ENCODE data around the gene NRCAM.
"Not testable (repeated sequence)": the region's sequence is repeated elsewhere in the genome, so short reads cannot be mapped to it uniquely, and the experiment has no call there.

Gene NRCAM

DNA sequence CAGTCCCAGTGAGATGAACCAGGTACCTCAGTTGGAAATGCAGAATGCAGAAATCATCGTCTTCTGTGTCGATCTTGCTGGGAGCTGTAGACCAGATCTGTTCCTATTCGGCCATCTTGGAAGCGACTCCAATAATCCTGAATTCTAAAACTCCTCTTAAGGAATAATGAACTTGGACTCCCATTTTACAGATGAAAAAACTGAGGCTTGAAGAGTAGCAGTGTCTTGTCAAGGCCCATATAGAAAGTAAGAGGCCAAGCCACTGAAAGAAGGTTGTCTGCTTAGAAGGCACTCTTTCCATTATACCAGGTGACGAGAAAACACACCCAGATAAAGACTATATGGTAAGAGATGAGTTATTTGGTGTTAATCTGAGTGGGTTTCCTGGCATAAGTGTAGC is 177.5 kb downstream of the NRCAM start:
- no peak for DNase-seq (ENCODE audit: low spot score)

DNA sequence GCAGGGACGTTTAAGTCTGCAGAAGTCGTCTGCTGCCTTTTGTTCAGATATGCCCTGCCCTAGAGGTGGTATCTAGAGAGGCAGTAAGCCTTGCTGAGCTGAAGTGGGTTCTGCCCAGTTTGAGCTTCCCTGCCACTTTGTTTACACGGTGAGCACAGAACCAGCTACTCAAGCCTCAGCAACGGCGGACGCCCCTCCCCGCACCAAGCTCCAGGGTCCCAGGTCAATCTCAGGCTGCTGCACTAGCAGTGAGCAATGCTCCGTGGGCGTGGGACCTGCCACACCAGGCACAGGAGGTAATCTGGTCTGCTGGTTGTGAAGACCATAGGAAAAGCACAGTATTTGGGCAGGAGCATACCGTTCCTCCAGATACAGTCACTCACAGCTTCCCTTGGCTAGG is 178.0 kb downstream of the NRCAM start:
- DNase-seq (ENCODE audit: low spot score) = no peak

DNA sequence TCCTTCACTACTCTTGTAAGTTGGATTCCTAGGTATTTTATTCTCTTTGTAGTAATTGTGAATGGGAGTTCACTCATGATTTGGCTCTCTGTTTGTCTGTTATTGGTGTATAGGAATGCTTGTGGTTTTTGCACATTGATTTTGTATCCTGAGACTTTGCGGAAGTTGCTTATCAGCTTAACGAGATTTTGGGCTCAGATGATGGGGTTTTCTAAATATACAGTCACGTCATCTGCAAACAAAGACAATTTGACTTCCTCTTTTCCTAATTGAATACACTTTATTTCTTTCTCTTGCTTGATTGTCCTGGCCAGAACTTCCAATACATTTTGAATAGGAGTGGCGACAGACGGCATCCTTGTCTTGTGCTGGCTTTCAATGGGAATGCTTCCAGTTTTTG is 181.8 kb downstream of the NRCAM start:
- DNase-seq (ENCODE audit: low spot score) = not testable (repeated sequence)

DNA sequence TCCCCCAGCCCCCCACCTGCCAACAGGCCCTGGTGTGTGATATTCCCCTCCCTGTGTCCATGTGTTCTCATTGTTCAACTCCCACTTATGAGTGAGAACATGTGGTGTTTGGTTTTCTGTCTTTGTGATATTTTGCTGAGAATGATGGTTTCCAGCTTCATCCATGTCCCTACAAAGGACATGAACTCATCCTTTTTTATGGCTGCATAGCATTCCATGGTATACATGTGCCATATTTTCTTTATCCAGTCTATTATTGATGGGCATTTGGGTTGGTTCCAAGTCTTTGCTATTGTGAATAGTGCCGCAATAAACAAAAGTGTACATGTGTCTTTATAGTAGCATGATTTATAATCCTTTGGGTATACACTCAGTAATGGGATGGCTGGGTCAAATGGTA is 183.3 kb downstream of the NRCAM start:
- not testable (repeated sequence) for DNase-seq (ENCODE audit: low spot score)

DNA sequence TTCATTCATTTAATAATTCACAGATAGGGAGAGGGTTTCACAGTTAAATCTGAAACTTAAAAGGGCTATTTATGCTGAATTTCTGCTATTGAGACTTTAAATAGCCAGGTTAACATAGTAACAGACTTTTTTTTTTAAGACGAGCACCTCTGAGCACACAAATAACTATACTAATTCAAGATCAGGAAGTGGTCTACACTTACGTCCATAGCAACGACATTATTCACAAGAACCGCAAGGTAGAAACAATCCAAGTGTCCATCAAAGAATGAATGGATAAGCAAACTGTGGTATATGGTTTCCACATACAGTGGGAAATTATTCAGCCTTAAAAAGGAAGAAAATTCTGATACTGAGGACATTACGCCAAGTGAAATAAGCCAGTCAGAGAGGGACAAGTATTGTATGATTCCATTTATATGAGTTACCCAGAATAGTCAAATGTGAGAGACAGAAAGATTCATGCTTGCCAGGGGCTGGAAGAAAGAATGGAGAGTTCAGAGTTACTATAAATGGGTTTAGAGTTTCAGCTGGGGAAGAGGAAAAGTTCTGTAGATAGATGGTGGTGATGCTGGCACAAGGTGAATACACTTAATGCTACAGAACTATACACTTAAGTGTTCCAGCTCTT is 185.7 kb downstream of the NRCAM start:
- DNase-seq (ENCODE audit: low spot score) = no peak

DNA sequence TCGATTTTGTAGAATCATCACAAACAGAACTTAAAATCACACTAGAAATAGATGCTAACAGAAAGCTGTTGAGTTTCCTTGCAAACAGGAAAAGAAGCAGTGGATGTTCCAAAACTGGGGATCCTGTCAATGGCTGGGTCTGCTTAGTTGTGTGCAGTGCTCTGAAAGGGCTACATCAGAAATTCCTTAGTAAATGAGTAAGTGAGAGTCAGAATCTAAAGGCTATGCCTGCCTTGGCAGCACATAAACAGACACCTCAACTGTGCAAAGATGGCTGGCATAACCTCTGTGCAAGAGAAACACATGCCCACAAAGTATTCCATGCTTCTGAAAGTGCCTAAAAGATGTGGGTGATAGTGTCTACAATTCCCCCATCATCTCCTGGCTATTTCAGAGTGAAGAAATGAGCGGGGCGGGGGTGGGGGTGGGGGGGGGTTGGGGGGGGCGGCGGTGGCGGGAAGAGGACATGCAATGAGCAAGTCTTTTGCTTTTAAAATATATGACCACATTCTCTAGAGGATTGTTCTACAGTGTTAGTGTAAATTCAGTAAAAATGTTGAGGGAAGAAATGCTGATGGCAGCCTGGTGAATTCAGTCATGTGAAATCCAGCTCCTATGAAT is 187.9 kb downstream of the NRCAM start:
- no peak for DNase-seq (ENCODE audit: low spot score)

DNA sequence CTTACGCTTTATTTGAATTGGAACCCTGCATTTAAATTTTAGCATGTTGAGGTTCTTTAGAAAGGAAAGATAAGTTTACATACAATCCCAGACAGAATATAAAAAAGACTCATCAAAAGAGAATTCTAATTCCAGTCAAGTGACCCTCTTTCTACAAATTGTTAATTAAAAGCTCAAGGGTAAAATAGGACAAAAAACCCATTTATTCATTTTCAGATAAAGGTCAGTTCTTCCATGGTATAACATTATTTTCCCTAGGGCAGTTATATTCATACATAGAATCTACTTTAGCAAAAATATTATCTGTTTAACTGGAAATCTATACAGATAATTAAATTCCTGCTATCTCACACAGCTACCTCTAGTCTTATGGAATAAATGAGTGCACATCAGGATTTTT is 188.6 kb downstream of the NRCAM start:
- DNase-seq (ENCODE audit: low spot score) = no peak

DNA sequence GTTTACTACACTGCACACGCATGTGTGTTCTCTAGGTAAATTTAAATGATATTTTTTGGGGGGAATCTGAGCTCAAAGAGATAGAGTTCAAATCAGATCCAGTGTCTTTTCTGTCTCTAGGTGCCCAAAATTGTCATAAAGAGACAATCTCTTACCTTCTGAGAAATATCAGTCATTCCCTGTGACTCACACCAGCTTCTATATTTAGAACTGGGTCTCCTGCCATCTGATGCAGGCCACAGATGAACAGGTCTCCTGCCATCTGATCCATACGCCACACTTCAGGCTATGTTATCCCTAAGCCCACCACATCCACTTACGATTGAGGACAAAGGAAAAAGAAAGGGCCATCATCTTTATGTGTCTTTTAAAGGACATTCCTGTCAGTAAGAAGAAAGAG is 189.7 kb downstream of the NRCAM start:
- no peak for DNase-seq (ENCODE audit: low spot score)

DNA sequence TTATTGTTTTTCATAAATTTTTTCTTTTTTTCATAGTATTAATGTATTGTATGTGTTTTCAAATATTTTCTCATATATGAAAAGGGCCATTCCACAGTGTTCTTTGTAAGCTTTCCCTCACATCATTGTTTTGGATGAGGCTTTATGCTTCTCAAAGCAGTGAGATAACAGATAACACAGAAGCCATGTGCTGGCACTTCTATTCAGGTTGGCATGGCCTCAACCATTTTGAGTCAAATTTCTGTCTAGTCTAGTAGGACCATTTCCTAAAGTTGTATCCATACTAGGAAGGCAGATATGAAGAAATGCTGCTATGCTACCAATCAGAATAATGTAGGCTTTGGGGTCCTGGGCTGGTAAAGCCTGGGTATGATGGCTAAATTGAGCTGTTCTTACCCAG is 190.2 kb downstream of the NRCAM start:
- DNase-seq (ENCODE audit: low spot score) = no peak

DNA sequence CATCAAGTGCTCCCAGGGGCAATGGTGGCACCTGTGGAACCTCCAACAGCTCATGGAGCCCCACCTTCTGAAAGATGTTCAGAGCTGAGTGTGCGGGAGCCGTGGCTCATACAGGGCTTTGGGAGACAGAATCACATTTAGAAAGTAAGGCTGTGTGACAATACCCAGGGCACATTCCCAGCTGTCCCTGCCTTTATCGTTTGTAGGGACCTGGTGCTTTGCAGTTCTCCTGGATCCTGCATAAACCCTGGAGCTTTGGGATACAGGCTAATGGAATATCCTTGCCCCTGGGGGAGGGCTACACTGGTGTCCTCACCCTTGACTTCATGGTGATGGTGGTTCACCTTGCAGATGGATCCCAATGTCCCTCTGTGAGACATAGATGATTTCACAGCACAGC is 191.2 kb downstream of the NRCAM start:
- no peak for DNase-seq (ENCODE audit: low spot score)

DNA sequence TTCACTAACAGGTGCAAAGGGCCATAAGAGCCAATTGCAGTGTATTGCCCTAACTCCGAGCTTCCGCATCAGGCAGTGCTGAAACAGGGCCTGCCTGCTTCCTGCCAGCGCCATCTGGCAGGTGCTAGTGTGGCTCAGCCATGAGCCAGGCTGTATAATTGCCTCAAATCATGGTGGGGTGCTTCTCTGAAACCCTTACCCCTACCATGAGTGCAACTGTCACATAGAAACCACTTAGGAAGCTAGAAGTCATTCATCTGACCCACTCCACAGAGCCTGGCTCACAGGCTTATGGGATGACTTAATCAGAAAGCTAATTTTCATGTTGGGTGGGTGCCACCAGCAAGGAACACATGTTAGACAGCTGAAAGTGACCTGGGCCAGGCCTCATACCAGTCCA is 192.8 kb downstream of the NRCAM start:
- DNase-seq (ENCODE audit: low spot score) = no peak

DNA sequence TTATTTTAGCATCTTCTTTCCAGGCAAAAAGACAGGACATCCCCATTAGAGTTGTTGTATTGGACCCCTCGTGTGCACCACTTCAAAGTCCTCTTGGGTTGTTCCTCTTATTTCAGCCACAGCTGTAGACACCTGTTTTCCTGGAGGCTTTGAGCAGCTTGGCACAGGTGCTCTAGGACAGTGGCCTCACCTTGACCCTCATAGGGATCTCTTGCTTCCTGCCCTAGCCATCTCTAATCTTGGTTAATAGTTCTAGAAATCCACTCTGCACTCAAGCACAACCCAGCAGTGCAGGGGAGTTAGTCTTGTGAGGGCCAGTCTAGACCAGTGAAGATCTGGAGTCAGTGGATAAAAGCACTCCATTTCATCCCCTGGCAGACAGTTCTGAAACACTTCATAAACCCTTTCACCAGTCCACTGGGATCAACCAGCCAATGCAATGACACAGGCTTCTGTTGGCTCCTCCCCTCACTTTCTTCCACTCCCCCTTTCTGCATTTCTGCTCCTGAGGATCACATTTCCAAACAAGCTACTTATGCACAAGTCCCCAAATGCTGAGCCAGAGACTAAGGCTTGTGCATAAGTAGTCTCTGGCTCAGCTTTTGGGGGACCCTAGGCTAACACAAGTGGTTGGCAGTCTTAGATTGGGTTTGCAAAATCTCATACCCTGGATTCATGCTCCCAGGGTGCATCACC is 194.5 kb downstream of the NRCAM start:
- DNase-seq (ENCODE audit: low spot score) = no peak

DNA sequence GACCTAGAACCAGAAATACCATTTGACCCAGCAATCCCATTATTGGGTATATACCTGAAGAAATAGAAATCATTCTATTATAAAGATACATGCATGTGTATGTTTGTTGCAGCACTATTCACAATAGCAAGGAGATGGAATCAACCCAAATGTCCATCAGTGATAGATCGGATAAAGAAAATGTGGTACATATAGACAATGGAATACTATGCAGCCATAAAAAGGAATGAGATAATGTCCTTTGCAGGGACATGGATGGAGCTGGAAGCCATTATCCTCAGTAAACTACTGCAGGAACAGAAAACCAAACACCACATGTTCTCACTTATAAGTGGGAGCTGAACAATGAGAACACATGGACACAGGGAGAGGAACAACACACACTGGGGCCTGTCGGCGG is 196.8 kb downstream of the NRCAM start:
- not testable (repeated sequence) for DNase-seq (ENCODE audit: low spot score)

DNA sequence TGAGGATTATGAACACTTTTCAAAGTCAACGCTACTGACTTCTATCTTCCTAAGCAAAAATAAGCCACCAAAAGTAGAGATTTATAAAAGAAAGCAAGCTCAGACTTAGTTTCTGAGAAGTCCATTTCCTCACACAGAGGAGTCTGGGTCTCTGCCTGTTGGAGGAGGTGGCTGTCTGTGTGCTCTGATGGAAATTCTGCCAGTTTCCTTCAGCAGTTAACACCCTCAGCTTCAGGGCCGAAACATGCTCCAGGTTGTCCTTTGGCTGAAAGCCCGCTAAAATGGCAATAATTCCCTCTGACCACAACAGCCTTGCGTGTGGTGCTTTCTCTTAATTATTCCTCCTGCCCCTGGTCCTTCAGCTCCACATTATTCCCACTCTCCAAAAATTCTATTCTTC is 198.3 kb downstream of the NRCAM start:
- DNase-seq (ENCODE audit: low spot score) = no peak

DNA sequence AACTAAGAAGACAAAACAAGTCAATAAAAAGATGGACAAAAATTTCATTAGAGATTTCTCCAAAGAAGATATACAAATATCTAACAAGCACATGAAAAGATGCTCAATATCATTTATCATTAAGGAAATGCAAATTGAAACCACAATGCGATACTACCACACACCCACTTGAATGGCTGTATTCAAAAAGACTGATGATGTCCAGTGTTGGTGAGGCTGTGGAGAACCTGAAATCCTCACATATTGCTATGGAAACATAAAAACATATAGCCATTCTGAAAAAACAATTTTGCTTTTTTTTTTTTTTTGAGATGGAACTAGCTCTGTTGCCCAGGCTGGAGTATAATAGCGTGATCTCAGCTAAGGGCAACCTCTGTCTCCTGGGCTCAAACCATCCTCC is 202.0 kb downstream of the NRCAM start:
- no peak for DNase-seq (ENCODE audit: low spot score)

DNA sequence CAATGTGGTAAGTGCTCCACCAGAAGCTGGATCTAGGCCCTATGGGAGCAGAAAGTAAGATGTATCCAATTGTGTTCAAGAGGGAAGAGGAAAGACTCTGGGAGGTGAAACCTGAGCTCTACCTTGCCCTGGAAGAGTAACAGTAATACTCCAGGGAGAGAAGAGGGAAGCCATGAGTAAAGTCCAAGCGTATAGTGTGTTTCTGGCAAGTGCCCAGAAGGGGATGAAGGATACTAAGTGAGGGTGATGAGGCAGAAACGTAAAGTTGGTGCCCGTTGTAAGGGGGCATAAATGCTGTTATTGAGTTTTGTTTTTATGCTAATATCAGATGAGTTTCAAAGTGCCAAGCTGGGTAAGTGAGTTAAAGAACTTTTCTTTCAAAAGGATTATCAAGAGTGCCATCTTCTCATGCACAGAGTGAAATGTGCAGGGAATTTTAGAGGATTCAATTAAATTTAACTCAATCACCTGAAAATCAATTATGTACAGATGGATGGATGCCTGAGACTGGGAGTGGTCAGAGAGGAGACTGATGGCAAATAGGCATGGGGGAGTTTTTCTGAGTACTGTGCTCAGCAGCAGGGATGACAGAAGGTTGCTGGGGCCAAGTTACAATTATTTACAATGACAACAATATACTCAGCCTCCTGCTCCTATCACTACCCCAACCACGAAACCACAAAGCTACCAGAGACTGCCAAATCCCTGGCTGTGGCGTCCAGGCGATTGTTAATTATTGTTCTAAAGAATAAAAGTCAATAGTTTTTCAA is 202.8 kb downstream of the NRCAM start:
- no peak for DNase-seq (ENCODE audit: low spot score)

DNA sequence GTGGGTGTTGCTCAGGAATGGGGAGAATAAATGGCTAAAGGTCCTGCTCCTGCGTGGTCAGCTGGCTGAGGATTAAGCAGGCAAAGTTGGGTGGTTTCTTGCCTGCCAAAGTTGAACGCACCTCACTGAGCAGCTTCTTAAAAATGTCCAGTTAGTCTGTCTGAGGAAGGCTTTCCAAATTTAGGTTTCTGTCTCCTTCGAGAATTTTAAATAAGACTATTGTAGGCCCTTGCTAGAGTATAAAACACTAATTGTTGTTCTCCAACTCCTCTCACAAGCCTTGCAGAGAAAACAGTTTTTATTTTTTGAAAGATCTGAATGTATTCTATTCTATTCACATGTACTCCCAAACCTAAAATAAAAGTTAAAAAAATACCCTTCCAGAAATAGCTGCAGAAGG is 204.1 kb downstream of the NRCAM start:
- no peak for DNase-seq (ENCODE audit: low spot score)

DNA sequence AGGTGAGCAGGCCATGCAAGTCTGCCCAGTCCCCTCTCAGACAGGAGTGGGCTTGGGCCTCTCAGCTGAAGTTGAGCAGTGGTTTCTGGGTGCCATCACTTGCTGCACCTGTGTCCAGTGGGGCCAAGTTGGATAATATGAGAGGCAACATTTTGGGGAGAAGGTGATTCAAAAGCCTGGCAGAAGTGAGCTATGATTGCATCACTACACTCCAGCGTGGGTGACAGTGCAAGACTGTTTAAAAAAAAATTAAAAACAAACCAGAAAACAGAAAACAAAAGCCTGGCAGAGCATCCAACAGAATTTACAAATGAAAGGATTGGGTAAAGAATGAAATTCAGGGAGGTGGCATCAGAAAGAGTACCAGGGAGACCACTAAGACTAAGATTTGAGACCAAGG is 204.5 kb downstream of the NRCAM start:
- no peak for DNase-seq (ENCODE audit: low spot score)

DNA sequence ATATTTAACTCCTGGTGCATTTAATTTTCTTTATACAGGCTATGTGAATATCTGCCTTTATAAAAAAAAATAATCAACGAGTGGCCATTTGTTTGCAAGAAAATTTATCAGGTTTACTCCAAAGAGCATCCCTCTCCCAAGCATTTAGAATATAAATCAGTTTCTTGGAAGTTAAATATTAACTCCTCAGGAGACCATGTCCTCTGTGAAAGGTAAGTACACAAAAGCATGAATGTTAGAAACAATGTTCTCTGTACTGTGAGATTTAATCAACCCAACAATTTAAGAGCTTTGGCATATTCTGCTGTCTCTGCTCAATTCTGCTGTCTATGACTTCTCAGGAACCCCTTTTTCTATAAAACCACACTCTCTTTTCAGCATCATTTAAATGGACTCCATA is 206.8 kb downstream of the NRCAM start:
- no peak for DNase-seq (ENCODE audit: low spot score)

DNA sequence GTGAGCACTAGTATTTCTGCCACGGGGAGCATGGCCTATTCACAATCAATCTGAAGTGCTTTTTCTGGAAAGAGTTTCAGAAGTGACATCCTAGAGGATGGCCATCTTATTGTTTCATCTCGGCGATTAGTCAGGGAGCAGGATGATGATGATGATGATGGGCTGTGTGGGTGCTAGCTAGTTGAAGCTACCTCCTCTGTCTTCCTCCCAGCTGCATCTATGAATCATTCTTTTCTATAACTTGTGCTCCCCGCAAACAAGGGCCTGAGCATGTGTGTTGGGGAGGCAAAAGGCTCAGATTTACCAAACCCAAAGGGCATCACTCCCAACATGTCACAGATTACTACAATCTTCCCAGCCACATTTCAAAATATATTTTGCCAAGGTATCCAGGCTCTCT is 207.4 kb downstream of the NRCAM start:
- no peak for DNase-seq (ENCODE audit: low spot score)

DNA sequence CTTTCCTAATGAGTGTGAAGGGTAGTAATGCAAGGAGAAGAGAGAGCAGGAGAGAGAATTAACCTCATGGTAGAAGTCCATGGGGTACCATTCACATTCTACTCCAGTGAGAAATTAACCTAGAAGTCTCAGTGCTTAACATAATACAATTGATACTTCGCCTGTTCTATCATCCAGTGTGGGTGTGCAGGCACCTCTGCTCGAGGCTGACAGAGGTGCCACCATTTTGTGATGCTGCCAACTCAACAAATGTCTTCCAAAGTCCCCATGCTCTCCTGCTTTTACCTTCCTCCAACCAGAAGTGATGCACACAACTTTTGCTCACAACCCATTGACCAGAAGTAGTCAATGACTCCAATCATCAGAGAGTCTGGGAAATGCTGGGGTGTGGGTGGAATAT is 207.8 kb downstream of the NRCAM start:
- no peak for DNase-seq (ENCODE audit: low spot score)

DNA sequence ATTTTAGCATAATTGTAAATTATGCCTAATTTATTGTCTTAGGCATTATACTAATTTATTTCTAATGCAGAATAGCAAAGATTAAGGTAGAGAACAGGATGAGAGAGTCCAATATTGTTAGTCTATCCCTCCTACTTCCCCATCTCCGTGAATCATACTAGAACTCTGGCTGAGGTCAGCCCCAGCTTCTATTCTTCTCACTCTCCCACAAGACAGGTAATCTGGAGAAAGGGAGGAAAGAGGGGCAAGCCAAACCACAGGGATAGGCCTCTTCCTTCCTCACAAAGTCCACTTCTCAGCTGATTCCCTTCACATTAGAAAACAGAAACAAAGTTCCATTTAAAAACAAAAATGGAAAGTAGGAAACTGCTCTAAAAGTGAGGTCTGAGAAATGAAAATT is 208.6 kb downstream of the NRCAM start:
- DNase-seq (ENCODE audit: low spot score) = no peak

DNA sequence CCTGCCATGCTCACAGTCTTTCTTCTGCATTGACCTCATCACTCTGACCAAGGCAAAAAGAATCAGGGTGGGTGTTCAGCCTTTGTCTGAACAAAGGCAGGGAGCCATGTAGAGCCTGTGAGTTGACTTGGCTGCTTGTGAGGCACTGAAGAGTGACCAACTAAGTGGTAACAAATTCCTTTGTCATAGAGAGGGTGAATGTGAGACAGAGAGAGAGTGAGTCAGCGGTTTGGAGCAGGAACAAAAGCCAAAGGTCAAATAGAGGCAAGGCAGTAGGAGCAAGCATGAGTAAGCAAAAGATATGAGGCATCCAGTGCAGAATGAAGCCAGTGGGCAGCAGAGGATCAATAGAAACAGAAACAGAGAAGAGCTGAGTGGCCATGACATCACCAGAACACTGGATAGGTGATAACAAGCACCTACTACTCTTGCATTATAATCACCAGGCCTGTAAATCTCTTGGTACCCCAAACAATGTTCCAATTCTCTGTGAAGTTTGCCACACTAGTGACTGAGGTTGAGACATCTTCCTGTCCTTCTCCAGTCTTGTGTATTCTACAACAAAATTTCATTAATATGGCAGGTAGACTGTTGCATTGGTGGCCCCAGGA is 209.9 kb downstream of the NRCAM start:
- no peak for DNase-seq (ENCODE audit: low spot score)

All from activated CD4-positive, alpha-beta T cell treated with anti-CD3 and anti-CD28 coated beads, Interleukin-2, Interleukin-4, amounts not matched to agents 100 ng/mL and 50 ng/mL, durations not matched to agents 16 hours and 8 hours (primary cell).